ENCODE results near the gene PSMB2.

The PSMB2 gene

GRCh38 chr1:35558374-35559316 is 82.7 kb downstream of the PSMB2 start:
- peak overlapping the region; percentile 87 for H3K4me3 ChIP-seq (ENCODE audit: low read depth, low read length)
- DNase-seq (ENCODE audit: low read depth): no peak
- TF ChIP-seq CTCF (IDR thresholded peaks at IDR 0.05; ENCODE audit: insufficient read depth, low read depth, low read length, missing control alignments): no peak

GRCh38 chr1:35557611-35558373 is 83.5 kb downstream of the PSMB2 start, which contains the start of gene NCDN:
Gene NCDN, plus strand, starts transcription at chr1:35557799. Its CDS starts 392 bp downstream, at chr1:35558191.
- no peak for TF ChIP-seq CTCF (IDR thresholded peaks at IDR 0.05; ENCODE audit: insufficient read depth, low read depth, low read length, missing control alignments)
- peak within 1 kb of the TSS; percentile 87 for H3K4me3 ChIP-seq (ENCODE audit: low read depth, low read length)
- peak; percentile 99 for DNase-seq (ENCODE audit: low read depth)

- TF ChIP-seq CTCF (IDR thresholded peaks at IDR 0.05; ENCODE audit: insufficient read depth, low read depth, low read length, missing control alignments): no peak
- H3K4me3 ChIP-seq (ENCODE audit: low read depth, low read length): peak within 1 kb of the TSS; percentile 87
- DNase-seq (ENCODE audit: low read depth): no peak
These were observed 84.2 kb downstream of the PSMB2 start, which contains the start of gene KIAA0319L for GRCh38 chr1:35557118-35557610. Gene KIAA0319L, minus strand, starts transcription at chr1:35557403. Its CDS starts 2,912 bp downstream, at chr1:35554491.

GRCh38 chr1:35556484-35557117 is 84.7 kb downstream of the PSMB2 start:
- DNase-seq (ENCODE audit: low read depth): peak; percentile 68
- peak overlapping the region; percentile 87 for H3K4me3 ChIP-seq (ENCODE audit: low read depth, low read length)
- no peak for TF ChIP-seq CTCF (IDR thresholded peaks at IDR 0.05; ENCODE audit: insufficient read depth, low read depth, low read length, missing control alignments)

GRCh38 chr1:35555601-35556477 is 85.5 kb downstream of the PSMB2 start:
- DNase-seq (ENCODE audit: low read depth): no peak
- H3K4me3 ChIP-seq (ENCODE audit: low read depth, low read length): peak overlapping the region; percentile 87
- no peak for TF ChIP-seq CTCF (IDR thresholded peaks at IDR 0.05; ENCODE audit: insufficient read depth, low read depth, low read length, missing control alignments)

- TF ChIP-seq CTCF (IDR thresholded peaks at IDR 0.05; ENCODE audit: insufficient read depth, low read depth, low read length, missing control alignments): no peak
- H3K4me3 ChIP-seq (ENCODE audit: low read depth, low read length): no peak overlapping the region
- DNase-seq (ENCODE audit: low read depth): no peak
These were observed 86.1 kb downstream of the PSMB2 start for GRCh38 chr1:35555212-35555584.

All from GM12865 (cell line).